ENCODE data around the gene IL1RAPL1.

IL1RAPL1 gene

GRCh38 chrX:29792335-29792734 is 1205.1 kb downstream of the IL1RAPL1 start:
- no peak for DNase-seq (ENCODE audit: low spot score)

GRCh38 chrX:29797156-29797555 is 1209.9 kb downstream of the IL1RAPL1 start:
- DNase-seq (ENCODE audit: low spot score) = no peak

GRCh38 chrX:29798469-29798868 is 1211.2 kb downstream of the IL1RAPL1 start:
- DNase-seq (ENCODE audit: low spot score) = no peak

- no peak for DNase-seq (ENCODE audit: low spot score)
Observed at GRCh38 chrX:29813174-29813573, 1225.9 kb downstream of the IL1RAPL1 start.

- no peak for DNase-seq (ENCODE audit: low spot score)
Observed at GRCh38 chrX:29824176-29824906, 1237.1 kb downstream of the IL1RAPL1 start.

- DNase-seq (ENCODE audit: low spot score) = no peak
Observed at GRCh38 chrX:29826742-29827141, 1239.5 kb downstream of the IL1RAPL1 start.

- no peak for DNase-seq (ENCODE audit: low spot score)
Observed at GRCh38 chrX:29834311-29834710, 1247.1 kb downstream of the IL1RAPL1 start.

- DNase-seq (ENCODE audit: low spot score) = no peak
Observed at GRCh38 chrX:29834764-29835163, 1247.5 kb downstream of the IL1RAPL1 start.

- DNase-seq (ENCODE audit: low spot score) = no peak
Observed at GRCh38 chrX:29841750-29842149, 1254.5 kb downstream of the IL1RAPL1 start.

- no peak for DNase-seq (ENCODE audit: low spot score)
Observed at GRCh38 chrX:29842552-29842951, 1255.3 kb downstream of the IL1RAPL1 start.

- no peak for DNase-seq (ENCODE audit: low spot score)
Observed at GRCh38 chrX:29851857-29852605, 1264.8 kb downstream of the IL1RAPL1 start.

- no peak for DNase-seq (ENCODE audit: low spot score)
Observed at GRCh38 chrX:29852767-29853166, 1265.5 kb downstream of the IL1RAPL1 start.

- no peak for DNase-seq (ENCODE audit: low spot score)
Observed at GRCh38 chrX:29858714-29859113, 1271.5 kb downstream of the IL1RAPL1 start.

GRCh38 chrX:29862126-29862677 is 1275.0 kb downstream of the IL1RAPL1 start:
- no peak for DNase-seq (ENCODE audit: low spot score)

GRCh38 chrX:29867971-29868370 is 1280.7 kb downstream of the IL1RAPL1 start:
- no peak for DNase-seq (ENCODE audit: low spot score)

- no peak for DNase-seq (ENCODE audit: low spot score)
Observed at GRCh38 chrX:29869837-29870236, 1282.6 kb downstream of the IL1RAPL1 start.

- no peak for DNase-seq (ENCODE audit: low spot score)
Observed at GRCh38 chrX:29870608-29871007, 1283.4 kb downstream of the IL1RAPL1 start.

GRCh38 chrX:29872831-29873230 is 1285.6 kb downstream of the IL1RAPL1 start:
- no peak for DNase-seq (ENCODE audit: low spot score)

GRCh38 chrX:29876733-29877132 is 1289.5 kb downstream of the IL1RAPL1 start:
- no peak for DNase-seq (ENCODE audit: low spot score)

- DNase-seq (ENCODE audit: low spot score) = no peak
Observed at GRCh38 chrX:29880977-29881376, 1293.7 kb downstream of the IL1RAPL1 start.

- no peak for DNase-seq (ENCODE audit: low spot score)
Observed at GRCh38 chrX:29890004-29890403, 1302.8 kb downstream of the IL1RAPL1 start.

GRCh38 chrX:29890646-29891200 is 1303.5 kb downstream of the IL1RAPL1 start:
- DNase-seq (ENCODE audit: low spot score) = no peak

- DNase-seq (ENCODE audit: low spot score) = no peak
Observed at GRCh38 chrX:29902004-29902403, 1314.8 kb downstream of the IL1RAPL1 start.

All from RKO (cell line).